ENCODE measurements around the gene VSIG4. TPM values are rescaled to one million over a fixed set of nuclear protein-coding genes. Genes with fewer than 3 reads are reported as not detected.

VSIG4 gene
- total RNA-seq, 1 experiment from 2014 or later, result not detected

GRCh38 chrX:65999563-66000148 is 40.2 kb downstream of the VSIG4 start:
- Histone ChIP-seq H2AK5ac (ENCODE audit: insufficient read length, low read length) (no peak overlapping the region), H3K9ac (ENCODE audit: extremely low read depth, insufficient read length, low read length) (no peak overlapping the region), H4K8ac (replicated peaks; ENCODE audit: insufficient read length, low read depth, low read length) (no peak overlapping the region), H3T11ph (ENCODE audit: low read length) (no peak overlapping the region), H4K91ac (ENCODE audit: insufficient read length, low read depth, low read length) (no peak overlapping the region), H3K4me1 (ENCODE audit: insufficient read depth, low read length) (no peaks in the 10 kb centered on the region), H3K18ac (ENCODE audit: insufficient read length, low read depth, low read length) (no peak overlapping the region), H2BK20ac (ENCODE audit: low read depth, low read length, poor library complexity, severe bottlenecking) (no peak overlapping the region), H3K56ac (ENCODE audit: insufficient read length, low read depth, low read length) (no peak overlapping the region), H4K20me1 (ENCODE audit: control insufficient read depth, insufficient read depth, insufficient read length) (no peaks in the 10 kb centered on the region), H2AFZ (ENCODE audit: low read length) (no peak overlapping the region), H3K14ac (ENCODE audit: insufficient read depth, low read length) (no peak overlapping the region), H2BK15ac (ENCODE audit: low read depth, low read length) (no peak overlapping the region), H3K23me2 (ENCODE audit: insufficient read length, low read depth, low read length, poor library complexity, severe bottlenecking) (no peaks in the 10 kb centered on the region), H3K27ac (ENCODE audit: insufficient read length, low read depth, low read length) (no peak overlapping the region), H3K9me3 (ENCODE audit: control insufficient read depth, low read depth, low read length) (peaks cover 33% of the 10 kb centered on the region), H3K79me1 (ENCODE audit: insufficient read depth, low read depth, low read length, poor library complexity, severe bottlenecking) (no peaks in the 10 kb centered on the region), H3K23ac (ENCODE audit: insufficient read length, low read depth, low read length) (no peak overlapping the region), H3K79me2 (ENCODE audit: insufficient read depth, low read length) (no peaks in the 10 kb centered on the region), H4K5ac (ENCODE audit: insufficient read length, low read depth, low read length) (no peak overlapping the region), H3K4ac (ENCODE audit: low read depth, low read length) (no peak overlapping the region), H3K27me3 (ENCODE audit: insufficient read depth, low read length) (no peaks in the 10 kb centered on the region), H2BK5ac (ENCODE audit: insufficient read length, low read length) (no peak overlapping the region), H2BK12ac (ENCODE audit: insufficient read length, low read depth, low read length) (no peak overlapping the region), H3K4me2 (ENCODE audit: insufficient read depth, insufficient read length, low read length) (no peak overlapping the region), H2BK120ac (ENCODE audit: low read depth, low read length, poor library complexity, severe bottlenecking) (no peak overlapping the region)
- TF ChIP-seq CTCF (conservative IDR thresholded peaks at IDR 0.05), result no peak
- peaks cover 69 to 70% of the 10 kb centered on the region in 2 experiments for H3K9me3 Mint-ChIP-seq
- peaks cover 0 to 2% of the 10 kb centered on the region in 2 experiments; a peak in 1 of 4 replicates for H3K4me1 Mint-ChIP-seq
- H3K27ac Mint-ChIP-seq, result no peak overlapping the region
- no peak overlapping the region for H3K4me3 Mint-ChIP-seq
- no peaks in the 10 kb centered on the region; the same call in 1 of the 2 replicates for H3K27me3 Mint-ChIP-seq (ENCODE audit: low read depth)
- DNase-seq, result no peak
- H3K36me3 Mint-ChIP-seq (ENCODE audit: insufficient read depth in 1 of 3, low read depth in 3 of 3), result peaks cover 0 to 2% (median 0%) of the 10 kb centered on the region in 3 experiments; a peak in 1 of 7 replicates
- no CpG with 5 or more reads among the region's 1 CpG for WGBS (ENCODE audit: extremely low coverage, insufficient read length, low lambda C conversion rate)
